Glutamatergic neuron (in vitro differentiated cells): ENCODE measurements around the gene FSCN2. TPM values are rescaled to one million over a fixed set of nuclear protein-coding genes. Genes with fewer than 3 reads are reported as not detected.

Experiments used
- DNase-seq: peaks from one replicate; pipeline ENCODE4 v3.0.0; 2022
- H3K27ac Mint-ChIP-seq: one replicate; pipeline ENCODE4 v1.8.0; 2020; ENCODE audit warnings: mild to moderate bottlenecking, mixed read lengths, inconsistent platforms; ENCODE audit not compliant: unreplicated experiment
- H3K27me3 Mint-ChIP-seq: one replicate; pipeline ENCODE4 v1.8.0; 2020; ENCODE audit warnings: mild to moderate bottlenecking, moderate library complexity, mixed read lengths, inconsistent platforms; ENCODE audit not compliant: unreplicated experiment
- H3K36me3 Mint-ChIP-seq: one replicate; pipeline ENCODE4 v1.8.0; 2020; ENCODE audit warnings: mild to moderate bottlenecking, mixed read lengths, inconsistent platforms; ENCODE audit not compliant: unreplicated experiment
- H3K4me1 Mint-ChIP-seq: one replicate; pipeline ENCODE4 v1.8.0; 2020; ENCODE audit warnings: mild to moderate bottlenecking, low read depth, mixed read lengths, inconsistent platforms; ENCODE audit not compliant: unreplicated experiment
- H3K4me3 Mint-ChIP-seq: one replicate; pipeline ENCODE4 v1.8.0; 2020; ENCODE audit warnings: mild to moderate bottlenecking, mixed read lengths, inconsistent platforms; ENCODE audit not compliant: unreplicated experiment
- H3K9me3 Mint-ChIP-seq: one replicate; pipeline ENCODE4 v1.8.0; 2020; ENCODE audit warnings: mild to moderate bottlenecking, moderate library complexity, mixed read lengths, inconsistent platforms; ENCODE audit not compliant: unreplicated experiment
- total RNA-seq: library from RNA; stranded (reverse); fragmentation: NEBNext Ultra II Directional; extraction: Animal tissue kit (Norgen Biotek cat#: 25700); gene quantifications from one replicate; pipeline ENCODE4 v1.2.1, GENCODE V29; 2021; ENCODE audit not compliant: unreplicated experiment
- TF ChIP-seq, protein P1 (sequence below): fragments of 200-600 bp; sonication (generic); IDR thresholded peaks from one replicate; pipeline ENCODE4 v1.5.0; 2021; ENCODE audit not compliant: partially characterized antibody, unreplicated experiment

The FSCN2 gene
- total RNA-seq, 1 donor from 2014 or later: 6.1 TPM

DNA sequence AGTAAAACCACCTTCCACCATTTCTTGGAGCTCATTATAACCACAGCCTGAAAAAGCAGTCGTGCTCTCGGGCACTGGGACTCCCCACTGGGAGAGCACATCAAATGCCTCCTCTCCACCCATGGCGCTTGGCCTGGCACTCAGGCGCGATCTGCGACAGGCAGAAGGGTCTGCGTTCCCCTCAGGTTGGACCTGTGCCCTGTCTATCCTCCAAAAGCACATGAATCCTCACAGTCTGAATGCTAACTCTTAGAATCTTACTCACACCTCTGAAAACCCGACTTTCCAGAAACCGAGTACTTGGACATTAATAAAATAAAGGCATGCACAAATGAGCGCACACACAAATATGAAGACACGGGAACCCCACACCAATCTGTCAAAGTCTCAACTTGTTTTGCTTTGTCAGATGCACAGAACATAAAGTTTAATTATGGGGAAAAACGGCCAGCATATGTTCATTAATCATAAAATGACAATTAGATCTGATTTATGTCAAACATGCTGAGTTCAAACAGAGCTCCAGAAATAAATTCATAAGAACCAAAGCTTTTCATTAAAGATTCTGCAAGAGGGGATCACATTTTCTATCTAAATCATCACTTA, 44.5 kb downstream of the FSCN2 start:
- TF ChIP-seq, protein P1, sequence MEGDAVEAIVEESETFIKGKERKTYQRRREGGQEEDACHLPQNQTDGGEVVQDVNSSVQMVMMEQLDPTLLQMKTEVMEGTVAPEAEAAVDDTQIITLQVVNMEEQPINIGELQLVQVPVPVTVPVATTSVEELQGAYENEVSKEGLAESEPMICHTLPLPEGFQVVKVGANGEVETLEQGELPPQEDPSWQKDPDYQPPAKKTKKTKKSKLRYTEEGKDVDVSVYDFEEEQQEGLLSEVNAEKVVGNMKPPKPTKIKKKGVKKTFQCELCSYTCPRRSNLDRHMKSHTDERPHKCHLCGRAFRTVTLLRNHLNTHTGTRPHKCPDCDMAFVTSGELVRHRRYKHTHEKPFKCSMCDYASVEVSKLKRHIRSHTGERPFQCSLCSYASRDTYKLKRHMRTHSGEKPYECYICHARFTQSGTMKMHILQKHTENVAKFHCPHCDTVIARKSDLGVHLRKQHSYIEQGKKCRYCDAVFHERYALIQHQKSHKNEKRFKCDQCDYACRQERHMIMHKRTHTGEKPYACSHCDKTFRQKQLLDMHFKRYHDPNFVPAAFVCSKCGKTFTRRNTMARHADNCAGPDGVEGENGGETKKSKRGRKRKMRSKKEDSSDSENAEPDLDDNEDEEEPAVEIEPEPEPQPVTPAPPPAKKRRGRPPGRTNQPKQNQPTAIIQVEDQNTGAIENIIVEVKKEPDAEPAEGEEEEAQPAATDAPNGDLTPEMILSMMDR: no peak
- Mint-ChIP-seq H3K27me3 (peaks cover 1% of the 10 kb centered on the region), H3K36me3 (no peaks in the 10 kb centered on the region), H3K9me3 (peaks cover 8% of the 10 kb centered on the region), H3K4me1 (peaks cover 5% of the 10 kb centered on the region), H3K4me3 (no peak overlapping the region), H3K27ac (no peak overlapping the region)
- no peak for DNase-seq

DNA sequence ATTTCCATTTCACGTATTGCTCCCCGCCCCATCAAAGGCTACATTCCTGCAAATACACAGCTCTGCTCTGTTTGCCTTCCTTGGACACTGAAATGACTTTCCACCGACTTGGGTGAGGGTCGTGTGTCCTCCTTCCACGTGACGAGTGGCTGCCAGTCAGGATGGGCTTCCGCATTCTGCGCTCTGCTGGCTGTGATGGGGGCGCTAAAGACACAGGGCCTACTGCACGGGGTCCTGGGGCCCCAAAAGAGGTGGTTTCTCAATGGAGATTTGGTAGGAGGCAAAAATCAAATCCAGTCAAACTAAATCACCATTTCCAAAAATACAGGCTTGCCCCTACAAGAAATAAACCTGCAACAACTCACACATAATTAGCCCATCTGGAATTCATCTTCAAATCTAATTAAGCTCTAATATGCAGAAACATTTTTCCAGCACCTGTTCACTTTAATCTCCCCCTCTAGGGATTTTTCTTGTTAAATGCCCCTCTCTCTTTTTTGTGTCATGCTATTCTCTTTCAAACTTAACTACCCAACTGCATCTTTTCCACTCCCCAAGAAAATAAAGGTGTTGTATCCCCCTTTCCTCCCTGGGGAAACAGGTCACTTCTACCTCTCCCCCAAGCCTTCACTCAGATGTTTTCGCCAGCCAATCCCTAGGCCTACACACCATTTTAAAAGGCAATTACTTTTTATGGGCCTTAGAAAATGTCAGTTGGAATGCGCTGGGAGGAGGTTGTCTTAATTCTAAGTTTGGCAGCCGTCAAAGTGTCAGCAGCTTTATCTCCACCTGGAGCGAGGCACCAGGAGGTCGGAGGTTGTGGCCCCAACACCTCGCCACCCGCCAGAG, 45.8 kb downstream of the FSCN2 start:
- TF ChIP-seq, protein P1: no peak
- Mint-ChIP-seq H3K4me3 (no peak overlapping the region), H3K36me3 (peaks cover 8% of the 10 kb centered on the region), H3K27ac (no peak overlapping the region), H3K9me3 (peaks cover 9% of the 10 kb centered on the region), H3K4me1 (peaks cover 7% of the 10 kb centered on the region), H3K27me3 (peaks cover 9% of the 10 kb centered on the region)
- no peak for DNase-seq

DNA sequence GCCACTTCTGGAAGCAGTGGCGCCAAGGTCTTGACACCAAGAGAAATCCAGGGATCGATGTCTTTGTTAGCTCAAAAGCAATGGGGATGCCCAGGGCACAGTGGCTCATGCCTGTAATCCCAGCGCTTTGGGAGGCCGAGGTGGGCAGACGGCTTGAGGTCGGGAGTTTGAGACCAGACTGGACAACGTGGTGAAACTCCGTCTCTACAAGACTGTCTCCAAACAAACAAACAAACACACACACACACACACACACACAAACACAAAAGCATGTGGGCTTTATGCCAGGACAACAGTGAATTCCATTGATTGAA, 46.4 kb downstream of the FSCN2 start:
- DNase-seq: no peak
- Mint-ChIP-seq H3K9me3 (peaks cover 10% of the 10 kb centered on the region), H3K36me3 (peaks cover 11% of the 10 kb centered on the region), H3K27ac (no peak overlapping the region), H3K27me3 (peaks cover 12% of the 10 kb centered on the region), H3K4me1 (peaks cover 8% of the 10 kb centered on the region), H3K4me3 (no peak overlapping the region)
- TF ChIP-seq, protein P1: no peak

DNA sequence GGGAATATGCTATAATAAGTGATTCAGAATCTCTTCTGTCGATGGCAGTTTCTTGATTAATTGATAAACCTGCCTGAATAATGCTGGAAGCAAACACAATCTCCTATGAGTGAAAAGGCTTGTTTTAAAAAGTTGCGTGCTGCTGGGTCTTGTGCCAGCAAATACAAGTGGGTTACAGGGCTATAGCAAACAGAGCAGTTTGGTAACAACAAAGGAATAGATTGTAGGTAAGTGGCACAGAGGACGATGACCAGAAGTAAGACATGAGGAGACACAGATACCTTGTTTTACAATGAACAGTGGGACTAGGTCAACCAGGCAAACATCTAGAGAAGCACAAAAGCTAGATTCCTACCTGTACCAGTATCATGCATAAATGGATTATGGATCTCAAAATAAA, 47.7 kb downstream of the FSCN2 start:
- H3K4me3 Mint-ChIP-seq: no peak overlapping the region
- TF ChIP-seq, protein P1: no peak
- H3K36me3 Mint-ChIP-seq: peaks cover 12% of the 10 kb centered on the region

More for the DNA sequence above, 47.7 kb downstream of the FSCN2 start:
- DNase-seq: no peak
- Mint-ChIP-seq H3K9me3 (peaks cover 10% of the 10 kb centered on the region), H3K27ac (no peak overlapping the region), H3K4me1 (peaks cover 10% of the 10 kb centered on the region), H3K27me3 (peaks cover 13% of the 10 kb centered on the region)
